Mucosa of stomach (tissue), 1 donor: ENCODE measurements around the gene UBE2I.

Experiments used
- H3K27me3 ChIP-seq: one replicate; pipeline ENCODE4 v1.7.0; 2013; ENCODE audit warnings: mild to moderate bottlenecking, low read length; ENCODE audit not compliant: control insufficient read depth, insufficient read depth
- H3K36me3 ChIP-seq: one replicate; pipeline ENCODE4 v1.7.0; 2013; ENCODE audit warnings: low read length; ENCODE audit not compliant: control insufficient read depth, insufficient read depth
- H3K4me1 ChIP-seq: one replicate; pipeline ENCODE4 v1.7.0; 2013; ENCODE audit warnings: mild to moderate bottlenecking, low read length; ENCODE audit not compliant: control insufficient read depth, insufficient read depth
- H3K4me3 ChIP-seq: one replicate; pipeline ENCODE4 v1.7.0; 2013; ENCODE audit warnings: low read length
- H3K9ac ChIP-seq: one replicate; pipeline ENCODE4 v1.7.0; 2013; ENCODE audit warnings: mild to moderate bottlenecking, low read length, moderate library complexity
- H3K9me3 ChIP-seq: one replicate; pipeline ENCODE4 v1.7.0; 2013; ENCODE audit warnings: mild to moderate bottlenecking, low read length, moderate library complexity; ENCODE audit not compliant: control insufficient read depth
- donor health status: Pancreatic carcinoma.

The UBE2I gene

GRCh38 chr16:1312903-1313302 is 3.5 kb downstream of the UBE2I start:
- Histone ChIP-seq H3K4me3 (no peak overlapping the region), H3K9ac (no peak overlapping the region), H3K36me3 (peaks cover 8% of the 10 kb centered on the region)

DNA sequence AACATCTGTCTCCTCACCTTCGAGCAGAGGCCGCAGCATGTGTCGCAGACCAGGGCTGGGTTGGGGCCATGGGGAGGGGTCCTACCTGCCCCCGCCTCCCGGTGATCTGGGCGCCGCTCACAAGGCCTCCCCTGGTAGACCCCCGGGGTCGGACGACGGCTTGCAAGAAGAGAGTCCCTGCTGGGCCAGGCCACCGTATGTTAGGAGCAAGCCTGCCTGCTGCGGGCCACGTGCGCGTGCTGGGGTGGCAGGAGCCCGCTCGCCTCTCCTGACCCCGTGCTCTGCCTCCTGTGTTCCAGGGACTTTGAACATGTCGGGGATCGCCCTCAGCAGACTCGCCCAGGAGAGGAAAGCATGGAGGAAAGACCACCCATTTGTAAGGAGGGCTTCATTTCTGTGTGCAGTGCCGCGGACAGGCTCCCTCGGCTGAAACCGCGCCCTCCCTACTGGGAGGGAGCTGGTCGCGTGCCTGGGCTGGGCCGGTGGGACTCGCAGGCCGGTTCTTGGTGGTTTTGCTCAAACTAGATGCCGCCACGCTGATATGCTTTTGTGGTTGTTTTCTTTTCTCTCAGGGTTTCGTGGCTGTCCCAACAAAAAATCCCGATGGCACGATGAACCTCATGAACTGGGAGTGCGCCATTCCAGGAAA is 4.4 kb downstream of the UBE2I start:
- Histone ChIP-seq H3K4me1 (peaks cover 21% of the 10 kb centered on the region), H3K9me3 (no peaks in the 10 kb centered on the region), H3K9ac (no peak overlapping the region), H3K27me3 (no peaks in the 10 kb centered on the region), H3K4me3 (no peak overlapping the region), H3K36me3 (peaks cover 8% of the 10 kb centered on the region)

More at GRCh38 chr16:1312903-1313302, 3.5 kb downstream of the UBE2I start:
- Histone ChIP-seq H3K9me3 (no peaks in the 10 kb centered on the region), H3K4me1 (peaks cover 21% of the 10 kb centered on the region), H3K27me3 (no peaks in the 10 kb centered on the region)

GRCh38 chr16:1314399-1315068 is 5.1 kb downstream of the UBE2I start:
- no peak overlapping the region for H3K4me3 ChIP-seq
- H3K27me3 ChIP-seq = no peaks in the 10 kb centered on the region
- peaks cover 21% of the 10 kb centered on the region for H3K4me1 ChIP-seq

GRCh38 chr16:1315081-1316032 is 5.9 kb downstream of the UBE2I start:
- no peaks in the 10 kb centered on the region for H3K27me3 ChIP-seq
- peaks cover 12% of the 10 kb centered on the region for H3K36me3 ChIP-seq
- H3K4me1 ChIP-seq = peaks cover 21% of the 10 kb centered on the region
- H3K9me3 ChIP-seq = no peaks in the 10 kb centered on the region
- H3K9ac ChIP-seq = no peak overlapping the region
- no peak overlapping the region for H3K4me3 ChIP-seq

More at GRCh38 chr16:1314399-1315068, 5.1 kb downstream of the UBE2I start:
- Histone ChIP-seq H3K9me3 (no peaks in the 10 kb centered on the region), H3K9ac (no peak overlapping the region), H3K36me3 (peaks cover 11% of the 10 kb centered on the region)

GRCh38 chr16:1316033-1316405 is 6.6 kb downstream of the UBE2I start:
- H3K9ac ChIP-seq = no peak overlapping the region
- no peaks in the 10 kb centered on the region for H3K27me3 ChIP-seq
- H3K36me3 ChIP-seq = peaks cover 12% of the 10 kb centered on the region
- H3K4me3 ChIP-seq = no peak overlapping the region
- H3K9me3 ChIP-seq = no peaks in the 10 kb centered on the region
- H3K4me1 ChIP-seq = peaks cover 20% of the 10 kb centered on the region

- Histone ChIP-seq H3K4me1 (peaks cover 3% of the 10 kb centered on the region), H3K36me3 (peaks cover 12% of the 10 kb centered on the region), H3K4me3 (no peak overlapping the region), H3K9me3 (no peaks in the 10 kb centered on the region), H3K9ac (no peak overlapping the region), H3K27me3 (no peaks in the 10 kb centered on the region)
Observed at GRCh38 chr16:1317479-1318267, 8.2 kb downstream of the UBE2I start.

DNA sequence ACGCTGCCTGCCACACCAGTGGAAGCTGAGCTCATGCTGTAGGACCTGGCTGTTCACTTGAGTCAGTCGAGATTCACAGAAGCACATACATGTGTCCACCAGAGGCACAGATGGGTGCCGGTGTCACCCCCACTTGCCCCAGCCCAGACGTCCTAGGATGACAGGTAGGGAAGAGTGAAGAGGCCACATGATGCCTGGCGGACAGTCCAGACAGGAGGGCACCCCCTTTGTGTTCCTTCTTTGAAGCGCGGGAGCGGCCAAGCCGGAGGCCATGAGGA is 8.8 kb downstream of the UBE2I start:
- H3K9ac ChIP-seq = no peak overlapping the region
- no peak overlapping the region for H3K4me3 ChIP-seq
- no peaks in the 10 kb centered on the region for H3K4me1 ChIP-seq
- H3K9me3 ChIP-seq = no peaks in the 10 kb centered on the region
- H3K27me3 ChIP-seq = no peaks in the 10 kb centered on the region
- peaks cover 12% of the 10 kb centered on the region for H3K36me3 ChIP-seq

DNA sequence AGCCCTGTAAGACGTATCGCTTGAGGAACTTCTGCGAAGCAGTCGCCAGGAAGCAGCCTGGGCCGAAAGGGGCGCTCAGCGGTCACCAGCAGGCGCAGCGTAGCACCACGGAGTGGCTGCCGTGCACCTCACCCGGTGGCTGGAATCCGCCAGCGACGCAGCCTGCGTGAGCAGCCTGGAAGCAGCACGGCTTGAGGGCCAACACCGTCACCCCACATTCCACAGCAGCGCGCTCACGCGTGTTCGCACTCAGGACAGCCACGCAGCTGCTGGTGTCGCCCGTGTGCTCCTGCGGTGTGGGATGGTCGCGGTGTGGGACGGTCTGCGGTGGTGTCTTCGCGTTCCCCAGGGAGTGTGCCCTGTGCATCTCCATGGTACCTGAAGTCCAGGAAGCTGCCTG is 9.6 kb downstream of the UBE2I start:
- H3K9ac ChIP-seq = no peak overlapping the region
- H3K36me3 ChIP-seq = peaks cover 12% of the 10 kb centered on the region
- H3K27me3 ChIP-seq = no peaks in the 10 kb centered on the region
- H3K9me3 ChIP-seq = no peaks in the 10 kb centered on the region
- H3K4me3 ChIP-seq = no peak overlapping the region
- H3K4me1 ChIP-seq = no peaks in the 10 kb centered on the region

GRCh38 chr16:1320097-1320496 is 10.7 kb downstream of the UBE2I start:
- H3K27me3 ChIP-seq = no peaks in the 10 kb centered on the region
- no peak overlapping the region for H3K4me3 ChIP-seq

DNA sequence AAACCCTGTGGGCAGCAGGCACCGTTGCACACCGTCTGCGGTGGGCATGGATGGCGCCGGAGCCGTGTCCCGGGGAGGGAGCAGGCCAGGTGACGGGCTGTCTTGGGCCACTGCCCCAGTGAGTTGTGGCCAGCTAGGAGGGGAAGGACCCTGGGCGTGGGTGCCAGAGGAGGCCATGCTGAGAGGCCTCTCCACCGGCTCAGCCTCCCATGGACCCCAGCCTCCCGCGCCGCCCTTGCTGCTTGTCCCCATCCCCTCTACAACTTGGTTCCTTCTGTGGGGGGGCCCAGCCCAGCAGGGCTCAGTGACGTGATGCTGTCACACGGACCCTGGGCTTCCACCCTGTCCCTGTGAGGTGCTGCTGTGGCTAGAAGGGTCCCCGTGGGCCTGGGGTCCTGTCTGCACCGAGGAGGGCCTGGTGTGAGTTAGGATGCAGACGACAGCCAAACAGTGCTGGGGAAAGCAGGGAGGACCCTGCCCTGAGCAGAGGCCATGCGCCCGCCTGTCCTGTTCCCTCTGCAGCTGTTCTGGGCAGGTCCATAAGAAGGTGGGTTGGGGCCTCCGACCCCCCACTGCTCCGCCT is 11.3 kb downstream of the UBE2I start:
- Histone ChIP-seq H3K36me3 (peaks cover 20% of the 10 kb centered on the region), H3K4me1 (no peaks in the 10 kb centered on the region), H3K9me3 (no peaks in the 10 kb centered on the region), H3K9ac (no peak overlapping the region), H3K4me3 (no peak overlapping the region), H3K27me3 (no peaks in the 10 kb centered on the region)

More at GRCh38 chr16:1320097-1320496, 10.7 kb downstream of the UBE2I start:
- no peak overlapping the region for H3K9ac ChIP-seq
- H3K9me3 ChIP-seq = no peaks in the 10 kb centered on the region
- H3K36me3 ChIP-seq = peaks cover 15% of the 10 kb centered on the region
- no peaks in the 10 kb centered on the region for H3K4me1 ChIP-seq

DNA sequence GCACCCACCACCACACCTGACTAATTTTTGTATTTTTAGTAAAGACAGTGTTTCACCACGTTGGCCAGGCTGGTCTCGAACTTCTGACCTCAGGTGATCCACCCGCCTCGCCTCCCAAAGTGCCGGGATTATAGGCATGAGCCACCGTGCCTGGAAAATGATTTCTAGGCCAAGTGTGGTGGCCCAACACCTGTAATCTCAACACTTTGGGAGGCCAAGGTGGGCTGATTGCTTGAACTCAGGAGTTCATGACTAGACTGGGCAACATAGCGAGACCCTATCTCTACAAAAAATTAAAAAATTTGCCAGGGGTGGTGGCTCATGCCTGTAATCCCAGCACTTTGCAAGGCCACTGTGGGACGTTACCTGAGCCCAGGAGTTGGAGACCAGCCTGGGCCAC is 13.0 kb downstream of the UBE2I start:
- Histone ChIP-seq H3K27me3 (no peaks in the 10 kb centered on the region), H3K9ac (no peak overlapping the region), H3K4me1 (no peaks in the 10 kb centered on the region), H3K36me3 (peaks cover 17% of the 10 kb centered on the region), H3K9me3 (no peaks in the 10 kb centered on the region), H3K4me3 (no peak overlapping the region)
